Thoracic aorta (tissue), 2 donors: ENCODE results near the gene KCNQ5. TPM values are rescaled to one million over a fixed set of nuclear protein-coding genes. Genes with fewer than 3 reads are reported as not detected.

ENCODE experiments used
- ATAC-seq: fragments of 150-250 bp; one replicate; pipeline ENCODE4 v1.8.0; 2017; ENCODE audit warnings: low read depth; ENCODE audit not compliant: insufficient number of reproducible peaks, low FRiP score
- DNase-seq: peaks from one replicate; pipeline ENCODE4 v3.0.0-alpha.2; 2020; ENCODE audit warnings: low spot score
- H3K27ac ChIP-seq, 2 donors: fragments of 200-600 bp; sonication (generic); 1 replicate in 1 of 2; 2 replicates in 1 of 2; pipeline ENCODE4 v1.5.1; 2016; ENCODE audit warnings: mild to moderate bottlenecking in 2 of 2, moderate library complexity in 2 of 2
- H3K27me3 ChIP-seq: fragments of 200-600 bp; sonication (generic); replicated peaks from 2 replicates; pipeline ENCODE4 v1.6.0; 2016; ENCODE audit warnings: mild to moderate bottlenecking; ENCODE audit not compliant: insufficient read depth
- H3K36me3 ChIP-seq: fragments of 200-600 bp; sonication (generic); one replicate; pipeline ENCODE4 v1.5.1; 2016
- H3K4me1 ChIP-seq, 2 donors: fragments of 200-600 bp; sonication (generic); 1 replicate in 1 of 2; 2 replicates in 1 of 2; pipeline versions ENCODE4 v1.5.1 to v1.6.0; 2016; ENCODE audit warnings: low read depth in 2 of 2, mild to moderate bottlenecking in 1 of 2; ENCODE audit not compliant: control insufficient read depth in 1 of 2
- H3K4me3 ChIP-seq: fragments of 200-600 bp; sonication (generic); 2 replicates; pipeline ENCODE4 v1.5.1; 2016; ENCODE audit warnings: mild to moderate bottlenecking
- H3K9me3 ChIP-seq: fragments of 200-600 bp; sonication (generic); 2 replicates; pipeline ENCODE4 v1.5.1; 2016
- total RNA-seq, 2 donors: library from RNA; depleted of rRNA; stranded (reverse); fragments of >200 nt; gene quantifications; one replicate each; pipeline versions ENCODE4 v1.1.0 to v1.2.3, GENCODE V29; 2016
- TF ChIP-seq, protein P1 (sequence below): fragments of 200-600 bp; sonication (generic); IDR thresholded peaks from one replicate; pipeline ENCODE4 v1.5.1; 2019; ENCODE audit warnings: antibody characterized with exemption

Gene KCNQ5
- total RNA-seq, 2 donors from 2014 or later: 7.3 to 8.5 TPM

DNA sequence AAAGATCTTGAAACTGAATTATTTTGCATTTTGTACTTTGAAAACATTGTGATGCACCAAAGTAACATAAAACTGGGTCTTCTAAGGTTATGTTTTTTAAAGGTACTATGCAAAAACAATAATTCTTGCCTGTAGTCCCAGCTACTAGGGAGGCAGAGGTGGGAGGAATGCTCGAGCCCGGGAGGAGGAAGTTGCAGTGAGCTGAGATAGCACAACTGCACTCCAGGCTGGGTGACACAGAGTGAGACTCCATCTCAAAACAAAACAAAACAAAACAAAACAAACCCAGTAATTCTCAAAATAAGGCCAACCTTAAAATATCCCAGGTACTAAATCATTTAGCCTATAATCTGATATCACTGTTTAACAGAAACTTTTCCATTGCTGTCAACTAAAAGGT is 333.8 kb downstream of the KCNQ5 start:
- no peak for ATAC-seq
- H3K27me3 ChIP-seq: no peaks in the 10 kb centered on the region
- peak overlapping the region in 1 of 2 donors; percentile 26 for H3K27ac ChIP-seq
- no peaks in the 10 kb centered on the region for H3K9me3 ChIP-seq
- no peak for DNase-seq
- H3K36me3 ChIP-seq: no peaks in the 10 kb centered on the region
- H3K4me3 ChIP-seq: no peak overlapping the region
- H3K4me1 ChIP-seq: peaks cover 14 to 56% of the 10 kb centered on the region in 2 donors
- TF ChIP-seq, protein P1, sequence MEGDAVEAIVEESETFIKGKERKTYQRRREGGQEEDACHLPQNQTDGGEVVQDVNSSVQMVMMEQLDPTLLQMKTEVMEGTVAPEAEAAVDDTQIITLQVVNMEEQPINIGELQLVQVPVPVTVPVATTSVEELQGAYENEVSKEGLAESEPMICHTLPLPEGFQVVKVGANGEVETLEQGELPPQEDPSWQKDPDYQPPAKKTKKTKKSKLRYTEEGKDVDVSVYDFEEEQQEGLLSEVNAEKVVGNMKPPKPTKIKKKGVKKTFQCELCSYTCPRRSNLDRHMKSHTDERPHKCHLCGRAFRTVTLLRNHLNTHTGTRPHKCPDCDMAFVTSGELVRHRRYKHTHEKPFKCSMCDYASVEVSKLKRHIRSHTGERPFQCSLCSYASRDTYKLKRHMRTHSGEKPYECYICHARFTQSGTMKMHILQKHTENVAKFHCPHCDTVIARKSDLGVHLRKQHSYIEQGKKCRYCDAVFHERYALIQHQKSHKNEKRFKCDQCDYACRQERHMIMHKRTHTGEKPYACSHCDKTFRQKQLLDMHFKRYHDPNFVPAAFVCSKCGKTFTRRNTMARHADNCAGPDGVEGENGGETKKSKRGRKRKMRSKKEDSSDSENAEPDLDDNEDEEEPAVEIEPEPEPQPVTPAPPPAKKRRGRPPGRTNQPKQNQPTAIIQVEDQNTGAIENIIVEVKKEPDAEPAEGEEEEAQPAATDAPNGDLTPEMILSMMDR: no peak

DNA sequence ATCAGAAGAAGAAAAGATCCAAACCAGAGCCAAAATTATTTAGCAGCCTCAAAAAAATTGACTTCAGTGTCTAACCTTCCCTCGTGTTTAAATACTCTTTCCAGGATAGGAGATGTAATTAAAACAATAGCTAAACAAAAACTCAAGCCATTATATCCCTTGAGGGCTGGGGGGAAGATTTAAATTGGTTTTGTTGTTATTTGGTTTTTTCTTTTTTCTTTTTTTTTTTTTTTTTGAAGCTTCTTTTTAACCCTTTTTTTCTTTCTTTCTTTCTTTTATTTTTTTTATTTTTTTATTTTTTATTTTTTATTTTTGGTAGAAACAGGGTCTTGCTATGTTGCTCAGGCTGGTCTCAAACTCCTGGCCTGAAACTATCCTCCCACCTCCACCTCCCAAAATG is 334.4 kb downstream of the KCNQ5 start:
- H3K36me3 ChIP-seq: no peaks in the 10 kb centered on the region
- TF ChIP-seq, protein P1: no peak
- ATAC-seq (no peak), DNase-seq (no peak)
- H3K9me3 ChIP-seq: no peaks in the 10 kb centered on the region
- no peak overlapping the region for H3K27ac ChIP-seq
- H3K27me3 ChIP-seq: no peaks in the 10 kb centered on the region
- H3K4me3 ChIP-seq: no peak overlapping the region
- H3K4me1 ChIP-seq: peaks cover 14 to 52% of the 10 kb centered on the region in 2 donors

DNA sequence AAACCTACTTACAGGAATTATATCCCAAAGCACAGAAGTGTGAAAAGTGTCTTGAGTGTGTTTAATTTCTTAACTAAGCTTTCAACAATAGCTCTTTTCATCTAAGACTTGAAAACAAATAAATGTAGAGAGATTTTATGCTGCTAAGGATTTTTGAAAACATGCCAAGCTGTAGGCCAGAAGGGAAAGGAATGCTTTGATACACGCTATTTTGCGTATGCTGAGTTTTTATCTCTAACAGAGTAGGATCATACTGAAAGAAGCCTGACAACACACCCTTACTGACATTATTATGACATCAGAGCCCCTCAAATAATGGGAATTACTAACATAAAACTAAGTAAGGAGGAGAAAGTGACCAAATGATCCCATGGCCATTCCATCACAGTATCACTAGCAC is 338.0 kb downstream of the KCNQ5 start:
- TF ChIP-seq, protein P1: no peak
- ATAC-seq (no peak), DNase-seq (no peak)
- H3K9me3 ChIP-seq: no peaks in the 10 kb centered on the region
- no peaks in the 10 kb centered on the region for H3K27me3 ChIP-seq
- H3K36me3 ChIP-seq: no peaks in the 10 kb centered on the region
- no peak overlapping the region for H3K4me3 ChIP-seq
- H3K4me1 ChIP-seq: peaks cover 6 to 30% of the 10 kb centered on the region in 2 donors
- H3K27ac ChIP-seq: no peak overlapping the region

DNA sequence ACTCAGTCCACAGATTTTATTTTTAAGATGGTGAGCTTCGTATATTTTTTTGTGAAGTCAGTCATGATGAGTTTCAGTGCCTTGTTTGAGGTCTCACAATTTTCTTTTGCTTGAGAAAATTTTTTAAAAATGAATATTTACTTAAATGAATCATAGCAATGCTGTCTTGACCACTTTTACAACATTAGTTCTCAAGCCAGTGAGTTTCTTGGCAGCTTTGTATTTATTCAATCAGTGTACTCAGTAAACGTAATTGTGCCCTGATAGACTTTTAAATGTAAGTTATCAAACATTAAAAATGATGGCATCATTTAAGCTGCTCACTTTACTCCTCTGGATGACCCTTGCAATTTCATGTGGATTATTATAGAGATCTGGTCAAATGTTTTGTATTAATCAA is 342.1 kb downstream of the KCNQ5 start:
- H3K4me1 ChIP-seq: peaks cover 2 to 15% of the 10 kb centered on the region in 2 donors
- no peaks in the 10 kb centered on the region for H3K9me3 ChIP-seq
- H3K4me3 ChIP-seq: no peak overlapping the region
- ATAC-seq: no peak
- TF ChIP-seq, protein P1: no peak
- no peaks in the 10 kb centered on the region for H3K27me3 ChIP-seq
- no peak overlapping the region for H3K27ac ChIP-seq
- DNase-seq: no peak
- no peaks in the 10 kb centered on the region for H3K36me3 ChIP-seq

DNA sequence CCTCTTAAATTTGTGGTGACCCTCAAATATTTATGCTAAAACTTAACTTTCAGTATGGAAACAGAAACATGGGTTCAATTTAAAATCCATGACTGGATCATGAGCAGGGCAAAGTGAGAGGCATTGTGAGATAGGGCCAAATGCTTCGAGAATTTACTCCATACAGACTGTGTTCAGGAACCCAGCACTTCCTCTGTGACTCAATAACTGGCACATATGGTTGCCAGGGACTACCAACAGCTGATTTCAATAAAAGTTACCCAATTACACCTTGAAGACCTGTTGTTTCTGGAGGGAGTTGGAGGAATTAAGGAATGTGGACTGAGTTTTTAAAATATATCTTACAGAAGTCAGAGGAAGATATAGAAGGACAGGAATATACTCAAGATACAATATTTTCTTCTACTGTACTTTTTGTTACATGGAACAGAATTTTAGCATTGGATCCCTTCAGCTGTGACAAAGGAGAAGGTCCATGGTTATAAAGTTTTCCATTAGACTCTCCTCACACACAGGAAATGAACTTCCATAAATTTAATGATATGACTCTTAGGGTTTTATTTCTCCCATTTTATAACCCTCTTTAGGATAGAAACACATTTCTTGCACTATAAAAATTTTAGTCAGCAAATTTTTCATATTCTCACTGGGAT is 344.9 kb downstream of the KCNQ5 start:
- H3K4me3 ChIP-seq: no peak overlapping the region
- H3K27ac ChIP-seq: no peak overlapping the region
- ATAC-seq (no peak), DNase-seq (no peak)
- H3K27me3 ChIP-seq: no peaks in the 10 kb centered on the region
- TF ChIP-seq, protein P1: no peak
- peaks cover 2 to 3% of the 10 kb centered on the region in 2 donors for H3K4me1 ChIP-seq
- no peaks in the 10 kb centered on the region for H3K36me3 ChIP-seq
- H3K9me3 ChIP-seq: no peaks in the 10 kb centered on the region
